Smooth muscle cell of the brain vasculature (primary cell): ENCODE measurements around the gene SKIC8.

Source experiments
- DNase-seq: peaks from one replicate; pipeline ENCODE4 v3.0.0-alpha.2; 2012; ENCODE audit warnings: low read depth, low spot score

The SKIC8 gene

GRCh38 chr15:78299101-78299930, at the start of gene SKIC8:
Gene SKIC8, minus strand, starts transcription at chr15:78299609. Its CDS starts 3,923 bp downstream, at chr15:78295686.
- DNase-seq, result peak; percentile 80

- no peak for DNase-seq
Measured at GRCh38 chr15:78347586-78348543, 48.5 kb upstream of the SKIC8 start.

- DNase-seq, result no peak
Measured at GRCh38 chr15:78345396-78346125, 46.2 kb upstream of the SKIC8 start.

GRCh38 chr15:78343276-78344060, 44.1 kb upstream of the SKIC8 start:
- DNase-seq, result no peak

- DNase-seq, result no peak
Measured at GRCh38 chr15:78342021-78342420, 42.6 kb upstream of the SKIC8 start.

- no peak for DNase-seq
Measured at GRCh38 chr15:78341057-78341987, 41.9 kb upstream of the SKIC8 start.

GRCh38 chr15:78340231-78341056, 41.0 kb upstream of the SKIC8 start, which contains the start of gene CRABP1:
Gene CRABP1, plus strand, starts transcription at chr15:78340353. Its CDS starts 76 bp downstream, at chr15:78340429.
- DNase-seq, result no peak

GRCh38 chr15:78339559-78339958, 40.1 kb upstream of the SKIC8 start:
- no peak for DNase-seq

- no peak for DNase-seq
Measured at GRCh38 chr15:78338781-78339180, 39.4 kb upstream of the SKIC8 start.

- DNase-seq, result no peak
Measured at GRCh38 chr15:78335985-78336384, 36.6 kb upstream of the SKIC8 start.

- DNase-seq, result no peak
Measured at GRCh38 chr15:78334845-78335244, 35.4 kb upstream of the SKIC8 start.

- DNase-seq, result no peak
Measured at GRCh38 chr15:78329625-78330024, 30.2 kb upstream of the SKIC8 start.

GRCh38 chr15:78327466-78327865, 28.1 kb upstream of the SKIC8 start:
- no peak for DNase-seq

GRCh38 chr15:78325092-78325843, 25.9 kb upstream of the SKIC8 start:
- DNase-seq, result no peak

GRCh38 chr15:78324144-78324543, 24.7 kb upstream of the SKIC8 start:
- DNase-seq, result no peak

- DNase-seq, result no peak
Measured at GRCh38 chr15:78323693-78324092, 24.3 kb upstream of the SKIC8 start.

- DNase-seq, result no peak
Measured at GRCh38 chr15:78322724-78323521, 23.5 kb upstream of the SKIC8 start.
